ENCODE data around the gene ITPK1. TPM values are rescaled to one million over a fixed set of nuclear protein-coding genes. Genes with fewer than 3 reads are reported as not detected.
A peak's percentile ranks its signal among the peaks of the same experiment; 100 is the strongest.
"Not testable (repeated sequence)": the region's sequence is repeated elsewhere in the genome, so short reads cannot be mapped to it uniquely, and the experiment has no call there.

Gene ITPK1
- total RNA-seq, 4 donors from 2014 or later, result 132 to 172 (median 157) TPM

DNA sequence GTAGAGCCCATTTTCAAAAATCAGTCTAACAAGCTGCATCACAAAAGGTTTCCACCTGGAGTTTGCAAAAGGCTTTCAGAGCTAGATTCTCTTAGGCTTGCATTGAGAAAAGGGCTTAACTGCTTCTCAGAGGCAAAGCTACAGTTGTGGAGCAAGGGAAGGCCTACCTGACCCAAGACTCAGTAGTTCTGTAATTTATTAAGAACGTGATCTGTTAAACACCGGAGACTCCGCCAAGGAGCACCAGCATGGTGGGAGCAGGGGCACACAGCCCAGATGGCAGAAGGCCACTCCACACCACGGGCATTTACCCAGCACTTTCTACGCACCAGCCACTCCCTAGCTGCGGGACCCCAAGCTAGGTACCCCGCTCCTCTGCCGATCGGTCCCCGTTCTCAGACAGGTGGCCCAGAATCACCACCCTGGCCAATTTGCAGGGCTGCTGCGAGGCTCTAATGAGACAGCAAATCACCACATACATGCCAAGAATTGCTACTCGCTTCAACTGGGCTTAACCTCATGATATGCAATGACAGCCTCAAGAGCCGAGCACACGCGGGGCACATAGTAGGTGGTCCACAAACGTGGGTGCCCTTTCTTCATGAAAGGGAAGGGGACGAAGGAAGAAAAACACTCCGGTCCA is 1.5 kb downstream of the ITPK1 start:
- no peaks in the 10 kb centered on the region for H3K27me3 ChIP-seq
- no peaks in the 10 kb centered on the region for H3K36me3 ChIP-seq
- peak overlapping the region; percentile 49 to 95 (median 66) for H3K4me3 ChIP-seq
- H3K27ac ChIP-seq, result peak overlapping the region; percentile 98 to 100 (median 99)
- no peaks in the 10 kb centered on the region for H3K9me3 ChIP-seq
- DNase-seq, result peak in 2 of 3 donors; percentile 29 to 62
- peaks cover 0 to 31% (median 14%) of the 10 kb centered on the region in 4 donors for H3K4me1 ChIP-seq
- TF ChIP-seq, protein P1, sequence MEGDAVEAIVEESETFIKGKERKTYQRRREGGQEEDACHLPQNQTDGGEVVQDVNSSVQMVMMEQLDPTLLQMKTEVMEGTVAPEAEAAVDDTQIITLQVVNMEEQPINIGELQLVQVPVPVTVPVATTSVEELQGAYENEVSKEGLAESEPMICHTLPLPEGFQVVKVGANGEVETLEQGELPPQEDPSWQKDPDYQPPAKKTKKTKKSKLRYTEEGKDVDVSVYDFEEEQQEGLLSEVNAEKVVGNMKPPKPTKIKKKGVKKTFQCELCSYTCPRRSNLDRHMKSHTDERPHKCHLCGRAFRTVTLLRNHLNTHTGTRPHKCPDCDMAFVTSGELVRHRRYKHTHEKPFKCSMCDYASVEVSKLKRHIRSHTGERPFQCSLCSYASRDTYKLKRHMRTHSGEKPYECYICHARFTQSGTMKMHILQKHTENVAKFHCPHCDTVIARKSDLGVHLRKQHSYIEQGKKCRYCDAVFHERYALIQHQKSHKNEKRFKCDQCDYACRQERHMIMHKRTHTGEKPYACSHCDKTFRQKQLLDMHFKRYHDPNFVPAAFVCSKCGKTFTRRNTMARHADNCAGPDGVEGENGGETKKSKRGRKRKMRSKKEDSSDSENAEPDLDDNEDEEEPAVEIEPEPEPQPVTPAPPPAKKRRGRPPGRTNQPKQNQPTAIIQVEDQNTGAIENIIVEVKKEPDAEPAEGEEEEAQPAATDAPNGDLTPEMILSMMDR (IDR thresholded peaks at IDR 0.05), result no peak
- TF ChIP-seq POLR2A (IDR thresholded peaks at IDR 0.05), result no peak

DNA sequence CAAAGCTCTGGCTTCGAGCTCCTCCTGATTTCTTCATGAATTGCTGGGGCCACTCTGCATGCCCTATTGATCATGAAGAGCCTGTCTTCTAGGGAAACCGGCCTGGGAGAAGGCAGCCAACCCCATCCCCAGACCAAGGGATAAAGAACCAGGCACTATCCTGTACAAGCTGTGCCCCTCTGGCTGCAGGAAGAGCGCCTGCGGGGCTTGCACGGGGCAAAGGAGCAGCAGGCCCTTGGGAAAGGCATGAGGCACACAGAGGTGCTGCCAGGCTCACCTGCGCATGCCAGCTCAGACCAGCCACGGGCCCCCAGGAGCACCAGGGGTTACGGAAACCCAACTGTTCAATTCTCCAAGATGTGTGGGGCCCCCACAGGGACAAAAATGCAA is 2.1 kb downstream of the ITPK1 start:
- Histone ChIP-seq H3K4me1 (peaks cover 0 to 32% (median 14%) of the 10 kb centered on the region in 4 donors), H3K36me3 (no peaks in the 10 kb centered on the region), H3K27ac (peak overlapping the region; percentile 98 to 100 (median 99)), H3K4me3 (peak overlapping the region; percentile 49 to 95 (median 66)), H3K9me3 (no peaks in the 10 kb centered on the region), H3K27me3 (no peaks in the 10 kb centered on the region)
- no peak for TF ChIP-seq POLR2A (IDR thresholded peaks at IDR 0.05)
- TF ChIP-seq, protein P1 (IDR thresholded peaks at IDR 0.05), result no peak
- no peak for DNase-seq

DNA sequence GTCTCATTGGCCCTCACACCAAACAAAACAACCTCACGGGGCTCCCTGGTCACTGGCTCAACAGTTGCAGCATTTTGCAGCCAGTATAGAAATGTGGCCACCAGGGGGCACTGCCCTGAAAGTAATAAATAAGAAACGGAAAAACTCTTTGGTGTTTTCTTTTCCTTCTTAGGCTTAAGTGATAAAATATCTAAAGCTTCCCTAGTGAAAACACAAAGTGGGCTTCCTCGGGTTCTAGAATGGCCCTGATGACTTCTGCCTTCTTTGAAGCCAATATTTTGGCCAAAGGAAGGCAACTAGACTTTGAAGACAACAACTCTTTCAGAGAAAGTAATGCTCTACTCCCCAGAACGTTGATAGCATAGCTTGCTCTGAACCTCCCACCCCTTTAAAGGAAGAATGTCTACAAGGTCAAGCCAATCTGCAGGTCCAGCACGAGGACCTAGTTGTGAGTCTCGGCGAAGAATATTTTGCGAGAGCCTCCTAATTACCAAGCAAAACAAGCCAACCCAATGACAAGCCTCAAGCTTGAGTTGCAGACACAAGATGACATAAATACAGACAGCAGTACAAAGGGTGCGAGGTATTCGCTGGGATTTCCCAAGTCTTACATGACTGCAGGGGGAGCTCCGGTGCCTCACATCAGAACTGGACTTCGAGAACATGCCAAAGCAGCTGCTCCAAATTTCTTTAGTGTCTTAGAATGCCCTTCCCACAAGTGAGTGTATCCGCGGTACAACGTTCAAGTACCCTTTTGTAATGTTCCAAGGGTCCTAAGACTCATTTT is 2.6 kb downstream of the ITPK1 start:
- H3K36me3 ChIP-seq, result no peaks in the 10 kb centered on the region
- peak overlapping the region; percentile 98 to 100 (median 99) for H3K27ac ChIP-seq
- peak; percentile 83 to 97 (median 95) for DNase-seq
- no peaks in the 10 kb centered on the region for H3K27me3 ChIP-seq
- peaks cover 0 to 38% (median 14%) of the 10 kb centered on the region in 4 donors for H3K4me1 ChIP-seq
- TF ChIP-seq POLR2A (IDR thresholded peaks at IDR 0.05), result peak in 1 of 2 donors; percentile 60
- TF ChIP-seq, protein P1 (IDR thresholded peaks at IDR 0.05), result peak; percentile 76 to 94 (median 86)
- H3K4me3 ChIP-seq, result peak overlapping the region; percentile 49 to 95 (median 66)
- no peaks in the 10 kb centered on the region for H3K9me3 ChIP-seq

DNA sequence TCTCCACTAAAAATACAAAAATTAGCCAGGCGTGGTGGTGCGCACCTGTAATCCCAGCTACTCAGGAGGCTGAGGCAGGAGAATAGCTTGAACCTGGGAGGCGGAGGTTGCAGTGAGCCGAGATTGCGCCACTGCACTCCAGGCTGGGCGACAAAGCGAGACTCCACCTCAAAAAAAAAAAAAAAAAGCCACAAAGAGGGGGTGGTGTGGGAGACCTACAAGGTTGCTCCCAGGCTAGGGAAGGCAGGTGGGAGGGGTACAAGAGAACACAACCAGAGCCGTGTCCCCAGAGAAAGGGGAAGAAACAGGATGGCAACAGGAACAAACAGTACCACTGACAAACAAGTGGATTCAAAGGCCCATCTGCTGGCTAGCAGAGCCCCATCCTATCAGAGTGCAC is 4.2 kb downstream of the ITPK1 start:
- not testable (repeated sequence) for H3K9me3 ChIP-seq, DNase-seq, H3K36me3 ChIP-seq, H3K27me3 ChIP-seq, H3K4me3 ChIP-seq
- H3K4me1 ChIP-seq, result peaks cover 10 to 49% (median 14%) of the 10 kb centered on the region in 4 donors
- H3K27ac ChIP-seq, result peak overlapping the region in 1 of 4 donors; percentile 17

DNA sequence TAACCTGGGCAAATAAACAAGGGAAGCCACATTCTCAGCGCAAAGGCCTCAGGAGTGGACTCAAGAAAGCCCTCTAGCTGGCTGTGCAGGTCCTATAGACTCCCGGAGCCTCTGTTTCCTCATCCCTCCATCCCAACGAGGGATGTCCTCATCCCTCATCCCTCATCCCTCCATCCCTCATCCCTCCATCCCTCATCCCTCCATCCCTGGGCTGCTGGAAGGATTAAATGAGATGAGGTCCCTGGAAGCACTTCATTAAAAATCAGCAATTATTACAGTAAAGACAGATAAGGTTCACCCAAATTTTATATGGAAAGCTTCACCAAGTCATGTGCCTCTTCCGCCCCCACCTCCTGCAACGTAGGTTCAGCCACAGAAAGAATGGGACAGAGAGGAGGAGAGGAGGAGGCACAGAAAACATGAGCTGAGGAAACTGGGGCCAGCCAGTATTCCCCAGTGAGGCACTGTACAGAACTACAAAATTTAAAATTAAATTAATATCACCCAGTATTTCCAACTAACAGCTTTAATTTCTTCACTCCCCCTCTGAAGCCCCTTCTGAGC is 4.8 kb downstream of the ITPK1 start:
- Histone ChIP-seq H3K4me1 (peaks cover 10 to 51% (median 14%) of the 10 kb centered on the region in 4 donors), H3K36me3 (no peaks in the 10 kb centered on the region), H3K27ac (no peak overlapping the region), H3K27me3 (no peaks in the 10 kb centered on the region), H3K4me3 (no peak overlapping the region), H3K9me3 (no peaks in the 10 kb centered on the region)
- no peak for DNase-seq
- TF ChIP-seq, protein P1 (IDR thresholded peaks at IDR 0.05), result no peak
- TF ChIP-seq POLR2A (IDR thresholded peaks at IDR 0.05), result no peak
